ENCODE results near the gene RETN. TPM values are rescaled to one million over a fixed set of nuclear protein-coding genes. Genes with fewer than 3 reads are reported as not detected.

RETN gene
- total RNA-seq, 1 donor from 2014 or later, result not detected

- intact Hi-C loops (cut with DNase I), result no loop called here
- Histone ChIP-seq H3K4me1 (peaks cover 21% of the 10 kb centered on the region), H3K27me3 (no peaks in the 10 kb centered on the region), H3K9me3 (no peaks in the 10 kb centered on the region), H3K36me3 (peaks cover 0 to 77% of the 10 kb centered on the region in 2 donors), H3K4me3 (no peak overlapping the region), H3K27ac (no peak overlapping the region)
- no peak for DNase-seq (ENCODE audit: extremely low spot score in 2 of 2)
- no peak for TF ChIP-seq POLR2AphosphoS5 (IDR thresholded peaks at IDR 0.05; ENCODE audit: insufficient read depth in 1 of 2, low read depth in 1 of 2)
- no peak for TF ChIP-seq CTCF (IDR thresholded peaks at IDR 0.05)
- no peak for TF ChIP-seq POLR2A (IDR thresholded peaks at IDR 0.05)
These were observed 44.9 kb upstream of the RETN start for GRCh38 chr19:7623725-7624603.

GRCh38 chr19:7624810-7625209, 44.0 kb upstream of the RETN start:
- no peaks in the 10 kb centered on the region for H3K9me3 ChIP-seq

GRCh38 chr19:7625763-7626372, 43.0 kb upstream of the RETN start:
- no peak overlapping the region for H3K27ac ChIP-seq
- H3K36me3 ChIP-seq, result peaks cover 0 to 63% of the 10 kb centered on the region in 2 donors
- TF ChIP-seq CTCF (IDR thresholded peaks at IDR 0.05) (no peak), POLR2A (IDR thresholded peaks at IDR 0.05) (no peak), POLR2AphosphoS5 (IDR thresholded peaks at IDR 0.05; ENCODE audit: insufficient read depth in 1 of 2, low read depth in 1 of 2) (no peak)
- intact Hi-C loops (cut with DNase I), result no loop called here
- no peak overlapping the region for H3K4me3 ChIP-seq
- H3K27me3 ChIP-seq, result no peaks in the 10 kb centered on the region
- peaks cover 33% of the 10 kb centered on the region for H3K4me1 ChIP-seq
- H3K9me3 ChIP-seq, result no peaks in the 10 kb centered on the region
- DNase-seq (ENCODE audit: extremely low spot score in 2 of 2), result no peak

More at GRCh38 chr19:7624810-7625209, 44.0 kb upstream of the RETN start:
- DNase-seq (ENCODE audit: extremely low spot score in 2 of 2), result no peak
- Histone ChIP-seq H3K4me1 (peaks cover 23% of the 10 kb centered on the region), H3K27me3 (no peaks in the 10 kb centered on the region), H3K36me3 (peaks cover 0 to 72% of the 10 kb centered on the region in 2 donors), H3K27ac (no peak overlapping the region), H3K4me3 (no peak overlapping the region)
- TF ChIP-seq POLR2AphosphoS5 (IDR thresholded peaks at IDR 0.05; ENCODE audit: insufficient read depth in 1 of 2, low read depth in 1 of 2), result no peak
- TF ChIP-seq CTCF (IDR thresholded peaks at IDR 0.05), result no peak
- no peak for TF ChIP-seq POLR2A (IDR thresholded peaks at IDR 0.05)
- intact Hi-C loops (cut with DNase I), result no loop called here

GRCh38 chr19:7627166-7627565, 41.7 kb upstream of the RETN start:
- H3K36me3 ChIP-seq, result peaks cover 0 to 50% of the 10 kb centered on the region in 2 donors
- intact Hi-C loops (cut with DNase I), result no loop called here

More at GRCh38 chr19:7627166-7627565, 41.7 kb upstream of the RETN start:
- no peak overlapping the region for H3K27ac ChIP-seq
- H3K4me1 ChIP-seq, result peaks cover 40% of the 10 kb centered on the region
- H3K27me3 ChIP-seq, result no peaks in the 10 kb centered on the region
- H3K4me3 ChIP-seq, result no peak overlapping the region
- no peak for TF ChIP-seq CTCF (IDR thresholded peaks at IDR 0.05)
- TF ChIP-seq POLR2AphosphoS5 (IDR thresholded peaks at IDR 0.05; ENCODE audit: insufficient read depth in 1 of 2, low read depth in 1 of 2), result no peak
- no peak for TF ChIP-seq POLR2A (IDR thresholded peaks at IDR 0.05)
- H3K9me3 ChIP-seq, result no peaks in the 10 kb centered on the region
- no peak for DNase-seq (ENCODE audit: extremely low spot score in 2 of 2)
